ENCODE data around the gene NRG2.

DNA sequence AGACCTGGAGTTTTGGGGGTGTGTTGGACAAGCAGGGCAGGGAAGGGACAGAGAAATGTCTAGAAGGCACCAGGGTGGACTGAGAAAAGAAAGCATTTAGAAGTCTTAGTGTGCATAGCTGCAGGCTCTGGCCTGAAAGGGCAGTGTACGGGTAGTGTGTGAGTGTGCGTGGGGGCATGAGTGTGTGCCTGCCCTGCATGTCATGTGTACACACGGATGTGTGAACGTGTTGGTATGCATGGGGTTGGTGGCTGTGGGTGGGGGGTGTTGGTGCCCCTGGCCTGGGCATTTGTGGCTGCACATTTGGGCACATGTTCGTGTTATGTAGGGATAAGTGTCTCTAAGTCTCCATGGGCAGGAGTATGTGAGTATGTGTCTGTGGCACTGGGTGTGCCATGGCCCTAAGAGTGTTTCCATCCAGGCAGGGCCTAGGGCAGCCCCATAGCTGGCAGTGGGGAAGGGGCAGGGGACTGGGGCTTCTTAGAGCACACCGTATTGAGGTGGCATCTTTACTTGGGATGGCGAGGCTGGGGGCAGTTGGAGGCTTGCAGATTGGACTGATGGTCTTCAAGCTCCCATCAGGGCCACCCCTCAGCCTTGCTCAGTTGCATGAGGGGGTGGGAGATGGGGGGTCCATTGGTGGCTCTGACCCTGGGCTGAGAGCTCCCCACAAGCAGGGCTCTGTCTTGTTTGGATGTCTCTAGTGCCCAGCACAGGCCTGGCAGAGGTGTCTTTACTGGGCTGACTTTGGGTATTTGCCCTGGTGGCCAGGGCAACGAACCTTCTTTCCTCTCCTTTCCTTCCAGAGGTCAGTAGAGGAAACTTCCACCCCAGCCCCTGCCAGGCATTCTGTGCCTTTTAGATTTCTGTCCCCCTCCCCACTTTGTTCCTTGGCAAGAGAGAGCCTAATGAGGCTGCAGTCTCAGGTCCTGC is 232.5 kb downstream of the NRG2 start:
- no peak for TF ChIP-seq POLR2A (IDR thresholded peaks at IDR 0.05; ENCODE audit: low read depth, low read length)
- TF ChIP-seq SMC3 (IDR thresholded peaks at IDR 0.05; ENCODE audit: low read depth, low read length): no peak
- TF ChIP-seq BHLHE40 (IDR thresholded peaks at IDR 0.05; ENCODE audit: low read depth, low read length): no peak
- TF ChIP-seq CTCF (conservative IDR thresholded peaks at IDR 0.05; ENCODE audit: low read depth, low read length): no peak
- TF ChIP-seq RCOR1 (IDR thresholded peaks at IDR 0.05; ENCODE audit: insufficient replicate concordance, low read length): no peak
- TF ChIP-seq MAZ (IDR thresholded peaks at IDR 0.05; ENCODE audit: borderline replicate concordance, low read depth, low read length): no peak
- no peak for TF ChIP-seq NFE2L2 (IDR thresholded peaks at IDR 0.05; ENCODE audit: low read depth, low read length)
- no peak for TF ChIP-seq CHD1 (IDR thresholded peaks at IDR 0.05; ENCODE audit: low read depth, low read length)
- no peak for TF ChIP-seq RFX5 (IDR thresholded peaks at IDR 0.05; ENCODE audit: low read depth, low read length)
- no peak for TF ChIP-seq FOS (IDR thresholded peaks at IDR 0.05; ENCODE audit: low read depth, low read length)
- TF ChIP-seq RAD21 (IDR thresholded peaks at IDR 0.05; ENCODE audit: low read length): no peak
- no peak for TF ChIP-seq CEBPB (IDR thresholded peaks at IDR 0.05; ENCODE audit: low read depth, low read length)
- TF ChIP-seq MXI1 (IDR thresholded peaks at IDR 0.05; ENCODE audit: borderline replicate concordance, low read depth, low read length): no peak

Data from IMR-90 (cell line).